ENCODE measurements around the gene EYA2. TPM values are rescaled to one million over a fixed set of nuclear protein-coding genes. Genes with fewer than 3 reads are reported as not detected.

Gene EYA2
- total RNA-seq, 2 donors from 2014 or later, result 0.22 TPM; not detected in 1

- Mint-ChIP-seq H3K4me3 (no peak overlapping the region), H3K27me3 (peaks cover 22% of the 10 kb centered on the region), H3K4me1 (peaks cover 9% of the 10 kb centered on the region), H3K27ac (no peak overlapping the region), H3K36me3 (ENCODE audit: low read depth) (peaks cover 3% of the 10 kb centered on the region)
- no peaks in the 10 kb centered on the region for H3K9me3 ChIP-seq (ENCODE audit: control insufficient read depth, low read length, poor library complexity, severe bottlenecking)
- no peak for ATAC-seq
- DNase-seq, result no peak
Observed at GRCh38 chr20:46987001-46987400, 92.4 kb downstream of the EYA2 start.

DNA sequence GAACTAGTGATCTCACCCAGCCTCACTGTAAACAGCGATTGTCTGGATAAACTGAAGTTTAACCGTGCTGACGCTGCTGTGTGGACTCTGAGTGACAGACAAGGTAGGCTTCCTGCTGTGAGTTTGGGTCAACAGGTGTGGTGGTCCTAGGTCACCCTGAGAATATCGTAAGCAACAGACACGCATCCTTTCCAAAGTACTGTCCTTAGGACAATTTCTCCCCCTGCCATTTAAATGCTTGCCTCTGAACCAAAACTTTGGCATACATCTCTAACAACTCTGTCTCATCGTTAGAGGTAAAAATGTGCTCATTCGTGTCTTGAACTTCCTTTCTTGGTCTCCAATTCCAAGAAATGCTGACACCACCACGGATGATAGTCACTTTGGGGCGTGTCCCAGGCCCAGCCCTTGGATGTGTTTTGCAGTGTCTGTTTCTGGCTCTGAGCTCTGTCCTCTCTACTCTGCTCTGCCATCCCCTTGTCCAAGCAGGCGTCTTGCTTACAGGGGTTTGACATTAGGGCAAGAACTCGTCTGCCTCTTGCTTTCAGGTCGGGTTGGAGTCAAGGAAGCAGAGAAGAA lies 95.5 kb downstream of the EYA2 start:
- H3K4me1 Mint-ChIP-seq, result peaks cover 20% of the 10 kb centered on the region
- H3K9me3 ChIP-seq (ENCODE audit: control insufficient read depth, low read length, poor library complexity, severe bottlenecking), result no peaks in the 10 kb centered on the region
- peak overlapping the region; percentile 69 for H3K27ac Mint-ChIP-seq
- H3K27me3 Mint-ChIP-seq, result peaks cover 8% of the 10 kb centered on the region
- DNase-seq (no peak), ATAC-seq (no peak)
- H3K36me3 Mint-ChIP-seq (ENCODE audit: low read depth), result no peaks in the 10 kb centered on the region
- peak overlapping the region; percentile 59 for H3K4me3 Mint-ChIP-seq

- ATAC-seq, result no peak
- peak overlapping the region; percentile 69 for H3K27ac Mint-ChIP-seq
- no peaks in the 10 kb centered on the region for H3K9me3 ChIP-seq (ENCODE audit: control insufficient read depth, low read length, poor library complexity, severe bottlenecking)
- DNase-seq, result no peak
- peak overlapping the region; percentile 59 for H3K4me3 Mint-ChIP-seq
- peaks cover 20% of the 10 kb centered on the region for H3K4me1 Mint-ChIP-seq
- no peaks in the 10 kb centered on the region for H3K36me3 Mint-ChIP-seq (ENCODE audit: low read depth)
- H3K27me3 Mint-ChIP-seq, result peaks cover 5% of the 10 kb centered on the region
Observed at GRCh38 chr20:46990596-46991104, 96.0 kb downstream of the EYA2 start.

DNA sequence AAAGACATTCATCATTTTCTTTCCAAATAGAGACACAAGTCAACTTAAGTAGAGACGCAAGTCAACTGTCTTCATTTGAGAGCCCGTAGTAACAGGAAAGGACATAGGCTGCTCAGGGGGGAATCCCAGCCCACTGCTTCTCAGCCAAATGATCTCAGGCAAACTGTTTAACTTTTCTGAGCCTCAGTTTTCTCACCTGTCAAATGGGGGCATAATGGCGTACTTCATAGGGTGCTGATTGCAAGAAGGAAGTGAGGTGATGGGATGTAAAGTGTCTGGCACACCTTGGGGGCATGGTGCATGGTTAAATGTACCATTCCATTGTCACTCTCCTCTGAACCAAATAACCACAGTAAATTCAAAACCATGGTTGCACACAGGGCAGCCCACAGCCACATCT lies 96.5 kb downstream of the EYA2 start:
- no peaks in the 10 kb centered on the region for H3K36me3 Mint-ChIP-seq (ENCODE audit: low read depth)
- no peak for DNase-seq
- H3K9me3 ChIP-seq (ENCODE audit: control insufficient read depth, low read length, poor library complexity, severe bottlenecking), result no peaks in the 10 kb centered on the region
- ATAC-seq, result no peak
- peaks cover 5% of the 10 kb centered on the region for H3K27me3 Mint-ChIP-seq
- peak overlapping the region; percentile 69 for H3K27ac Mint-ChIP-seq
- H3K4me3 Mint-ChIP-seq, result no peak overlapping the region
- H3K4me1 Mint-ChIP-seq, result peaks cover 20% of the 10 kb centered on the region

DNA sequence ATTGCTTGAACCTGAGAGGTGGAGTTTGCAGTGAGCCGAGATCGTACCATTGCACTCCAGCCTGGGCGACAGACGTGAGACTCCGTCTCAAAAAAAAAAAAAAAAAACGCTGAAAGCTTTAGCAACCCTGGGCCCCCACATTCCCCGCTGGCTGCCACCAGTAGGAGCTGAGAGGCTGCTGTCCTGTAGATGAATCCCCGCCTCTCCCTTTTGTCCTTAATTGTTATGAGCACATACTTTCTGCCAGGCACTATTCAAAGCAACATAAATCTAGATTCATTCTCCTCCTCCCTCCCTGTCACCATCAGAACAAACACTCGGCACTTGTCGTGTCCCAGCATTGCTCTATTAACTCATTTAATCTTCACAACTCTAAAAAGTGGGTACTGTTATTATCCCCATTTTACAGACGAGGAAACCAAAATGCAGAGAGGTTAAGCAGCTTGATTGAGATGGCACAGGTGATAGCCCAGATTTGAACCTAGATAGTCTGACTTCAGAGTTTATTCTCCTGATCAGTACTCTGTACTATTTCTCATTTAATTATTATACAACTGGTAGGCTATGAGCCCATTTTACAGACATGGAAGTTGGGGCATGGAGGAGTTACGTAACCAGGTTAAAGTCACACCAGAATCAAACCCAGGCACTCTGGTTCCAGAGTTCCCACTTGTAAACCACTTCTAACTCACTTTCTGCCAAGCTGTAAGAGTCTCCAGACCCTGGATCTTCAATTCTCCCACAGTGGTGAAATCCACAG lies 97.4 kb downstream of the EYA2 start:
- ATAC-seq (no peak), DNase-seq (no peak)
- Mint-ChIP-seq H3K36me3 (ENCODE audit: low read depth) (no peaks in the 10 kb centered on the region), H3K4me1 (peaks cover 20% of the 10 kb centered on the region), H3K27me3 (peaks cover 11% of the 10 kb centered on the region), H3K27ac (no peak overlapping the region), H3K4me3 (no peak overlapping the region)
- H3K9me3 ChIP-seq (ENCODE audit: control insufficient read depth, low read length, poor library complexity, severe bottlenecking), result no peaks in the 10 kb centered on the region

DNA sequence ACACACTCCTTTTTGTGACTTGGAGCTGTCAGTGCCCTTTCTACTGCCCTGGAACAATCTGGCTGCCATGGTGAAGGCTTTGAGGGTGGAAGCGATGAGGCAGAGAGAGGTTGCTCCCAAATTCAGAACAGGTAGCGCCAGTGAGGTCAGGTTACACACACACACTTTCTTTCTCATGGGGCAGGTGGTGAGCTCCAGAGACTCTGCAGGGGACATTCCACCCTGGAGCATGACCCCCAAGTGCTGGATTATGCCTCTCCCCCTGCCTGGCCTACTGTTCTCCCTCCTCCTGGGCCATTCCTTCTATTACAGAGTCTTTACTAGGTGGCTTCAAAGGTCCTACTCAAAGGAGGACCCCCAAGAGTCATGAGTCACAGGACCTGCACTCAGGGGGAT lies 98.0 kb downstream of the EYA2 start:
- no peak for DNase-seq
- H3K4me1 Mint-ChIP-seq, result peaks cover 20% of the 10 kb centered on the region
- peaks cover 7% of the 10 kb centered on the region for H3K27me3 Mint-ChIP-seq
- no peaks in the 10 kb centered on the region for H3K9me3 ChIP-seq (ENCODE audit: control insufficient read depth, low read length, poor library complexity, severe bottlenecking)
- H3K27ac Mint-ChIP-seq, result no peak overlapping the region
- H3K36me3 Mint-ChIP-seq (ENCODE audit: low read depth), result no peaks in the 10 kb centered on the region
- H3K4me3 Mint-ChIP-seq, result no peak overlapping the region
- no peak for ATAC-seq

DNA sequence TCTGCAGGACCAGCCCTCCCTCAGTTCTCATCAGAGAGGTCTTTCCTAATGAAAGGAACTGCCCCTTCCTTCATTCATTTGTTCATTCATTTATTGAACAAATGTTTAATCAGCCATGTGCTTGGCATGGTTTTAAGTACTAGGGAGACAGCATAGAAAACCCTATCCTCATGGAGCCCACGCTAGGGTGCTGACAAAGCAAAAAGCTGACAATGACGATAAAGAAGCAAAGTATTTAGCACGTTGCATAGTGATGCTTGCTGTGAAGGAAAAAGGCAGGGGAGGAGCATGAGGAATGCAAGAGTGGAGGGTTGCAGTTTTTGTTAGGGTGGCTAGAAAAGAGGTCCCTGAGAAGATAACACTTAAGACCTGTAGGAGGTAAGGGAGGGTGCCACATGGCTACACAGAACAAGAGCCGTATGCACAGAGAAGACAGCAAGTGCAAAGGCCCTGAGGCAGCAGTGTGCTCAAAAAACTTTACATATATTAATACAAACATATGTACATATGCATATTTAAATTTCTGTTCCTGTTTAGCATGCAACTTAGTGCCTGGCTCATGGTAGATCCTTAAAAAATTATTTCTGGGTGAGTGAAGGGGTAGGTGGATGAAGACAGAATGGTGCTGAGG lies 98.9 kb downstream of the EYA2 start:
- no peak for ATAC-seq
- peak overlapping the region; percentile 14 for H3K27ac Mint-ChIP-seq
- DNase-seq, result no peak
- no peaks in the 10 kb centered on the region for H3K9me3 ChIP-seq (ENCODE audit: control insufficient read depth, low read length, poor library complexity, severe bottlenecking)
- peaks cover 13% of the 10 kb centered on the region for H3K27me3 Mint-ChIP-seq
- H3K4me3 Mint-ChIP-seq, result peak overlapping the region; percentile 2
- peaks cover 20% of the 10 kb centered on the region for H3K4me1 Mint-ChIP-seq
- H3K36me3 Mint-ChIP-seq (ENCODE audit: low read depth), result no peaks in the 10 kb centered on the region

- no peaks in the 10 kb centered on the region for H3K9me3 ChIP-seq (ENCODE audit: control insufficient read depth, low read length, poor library complexity, severe bottlenecking)
- peaks cover 20% of the 10 kb centered on the region for H3K4me1 Mint-ChIP-seq
- peak overlapping the region; percentile 85 for H3K4me3 Mint-ChIP-seq
- H3K36me3 Mint-ChIP-seq (ENCODE audit: low read depth), result no peaks in the 10 kb centered on the region
- DNase-seq, result peak in 1 of 3 donors; percentile 9
- H3K27ac Mint-ChIP-seq, result peak overlapping the region; percentile 89
- peaks cover 14% of the 10 kb centered on the region for H3K27me3 Mint-ChIP-seq
- peak; percentile 89 for ATAC-seq
Observed at GRCh38 chr20:46994341-46994740, 99.7 kb downstream of the EYA2 start.

- Mint-ChIP-seq H3K27ac (no peak overlapping the region), H3K36me3 (ENCODE audit: low read depth) (no peaks in the 10 kb centered on the region), H3K4me1 (peaks cover 12% of the 10 kb centered on the region), H3K4me3 (no peak overlapping the region), H3K27me3 (peaks cover 14% of the 10 kb centered on the region)
- H3K9me3 ChIP-seq (ENCODE audit: control insufficient read depth, low read length, poor library complexity, severe bottlenecking), result no peaks in the 10 kb centered on the region
- no peak for DNase-seq
- no peak for ATAC-seq
Observed at GRCh38 chr20:46995561-46996142, 101.0 kb downstream of the EYA2 start.

DNA sequence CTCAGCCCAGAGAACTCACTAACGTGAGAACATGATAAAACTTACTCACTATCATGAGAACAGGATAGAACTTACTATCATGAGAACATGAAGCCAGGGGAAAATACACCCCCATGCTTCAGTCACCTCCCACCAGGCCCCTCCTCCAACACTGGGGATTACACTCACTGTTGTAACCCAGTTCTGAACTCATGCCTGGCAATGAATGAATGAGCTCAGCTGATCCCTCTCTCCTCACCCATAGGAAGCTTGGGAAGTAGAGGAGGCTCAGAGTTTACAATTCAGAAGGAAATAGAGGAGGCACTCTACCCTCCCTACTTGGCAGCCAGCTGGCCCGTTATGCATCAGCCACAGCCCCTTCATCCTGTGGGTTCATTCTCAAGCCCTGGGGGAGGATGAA lies 102.5 kb downstream of the EYA2 start:
- no peak for ATAC-seq
- Mint-ChIP-seq H3K36me3 (ENCODE audit: low read depth) (no peaks in the 10 kb centered on the region), H3K27ac (no peak overlapping the region), H3K4me3 (no peak overlapping the region), H3K27me3 (peaks cover 25% of the 10 kb centered on the region), H3K4me1 (peaks cover 11% of the 10 kb centered on the region)
- no peak for DNase-seq
- H3K9me3 ChIP-seq (ENCODE audit: control insufficient read depth, low read length, poor library complexity, severe bottlenecking), result no peaks in the 10 kb centered on the region

DNA sequence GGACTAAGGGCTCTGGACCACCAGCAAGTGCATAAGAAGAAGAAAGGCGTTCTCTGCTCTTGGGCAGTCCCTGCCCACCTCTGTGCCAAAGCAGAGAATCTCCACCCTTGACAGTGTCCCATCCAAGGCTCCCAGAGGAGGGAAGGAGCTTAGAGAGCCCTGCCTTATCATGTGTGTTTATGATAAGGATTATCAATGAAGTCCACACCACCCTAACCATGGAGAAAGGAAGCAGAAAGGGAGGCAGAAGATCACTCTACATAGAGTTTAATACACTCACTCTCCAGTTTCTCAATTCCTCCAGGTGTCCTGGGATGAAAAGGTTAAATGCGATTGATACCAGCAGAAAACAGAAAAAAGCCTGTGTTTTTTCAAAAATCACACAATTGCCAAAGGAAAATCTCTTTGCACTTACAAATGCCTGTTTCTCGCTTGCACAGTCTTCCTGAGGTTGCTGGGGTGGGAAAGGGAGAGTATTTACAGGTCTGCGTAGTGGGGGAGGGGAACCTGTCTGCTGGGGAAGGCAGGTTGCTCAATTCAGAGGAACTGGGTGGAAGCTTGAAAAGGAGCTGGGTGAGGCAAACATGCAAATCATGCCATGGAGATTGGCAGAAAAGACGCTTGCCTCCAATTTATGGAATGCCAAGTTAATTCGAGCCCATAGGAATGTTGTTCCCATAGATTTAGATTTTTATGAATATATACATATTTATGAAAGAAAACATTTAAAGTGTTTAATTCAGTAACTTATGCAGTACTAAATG lies 104.0 kb downstream of the EYA2 start:
- H3K4me3 Mint-ChIP-seq, result no peak overlapping the region
- no peaks in the 10 kb centered on the region for H3K9me3 ChIP-seq (ENCODE audit: control insufficient read depth, low read length, poor library complexity, severe bottlenecking)
- H3K4me1 Mint-ChIP-seq, result peaks cover 8% of the 10 kb centered on the region
- H3K36me3 Mint-ChIP-seq (ENCODE audit: low read depth), result no peaks in the 10 kb centered on the region
- DNase-seq, result no peak
- H3K27ac Mint-ChIP-seq, result no peak overlapping the region
- peaks cover 37% of the 10 kb centered on the region for H3K27me3 Mint-ChIP-seq
- ATAC-seq, result no peak

DNA sequence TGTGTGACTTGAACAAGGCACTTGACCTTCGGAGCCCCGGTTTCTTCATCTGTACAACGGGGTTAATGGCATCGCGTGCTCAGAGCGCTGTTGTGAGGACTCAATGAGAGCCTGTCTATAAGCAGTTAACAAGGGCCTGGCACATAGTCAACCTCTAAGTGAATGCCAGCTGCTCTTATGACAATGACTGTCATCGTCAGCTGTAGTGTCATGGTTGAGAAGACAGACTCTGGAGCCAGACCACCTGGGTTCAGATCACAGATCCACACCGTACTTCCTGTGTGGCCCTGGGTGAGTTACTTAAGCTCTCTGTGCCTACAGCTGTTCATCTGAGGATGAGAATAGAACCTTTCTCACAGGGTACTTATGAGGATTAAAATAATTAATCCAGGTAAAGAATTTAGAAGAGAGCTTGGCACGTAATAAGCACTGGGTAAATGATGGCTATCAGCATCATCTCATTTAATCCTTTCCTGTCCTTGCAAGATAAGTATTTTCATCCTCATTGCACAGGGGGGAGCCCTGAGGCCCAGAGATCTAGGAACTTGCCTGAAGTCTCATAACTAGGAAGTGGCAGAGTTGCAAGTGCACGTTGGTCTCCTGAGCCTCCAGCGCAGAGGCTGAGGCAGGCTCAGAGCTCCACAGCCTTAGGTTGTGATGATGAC lies 105.3 kb downstream of the EYA2 start:
- Mint-ChIP-seq H3K27ac (no peak overlapping the region), H3K27me3 (peaks cover 44% of the 10 kb centered on the region), H3K4me3 (no peak overlapping the region), H3K36me3 (ENCODE audit: low read depth) (no peaks in the 10 kb centered on the region), H3K4me1 (no peaks in the 10 kb centered on the region)
- ATAC-seq (no peak), DNase-seq (no peak)
- H3K9me3 ChIP-seq (ENCODE audit: control insufficient read depth, low read length, poor library complexity, severe bottlenecking), result no peaks in the 10 kb centered on the region

All from T-helper 17 cell (primary cell).